GM19324 (cell line): ENCODE measurements around the gene PLXNA4.

Experiments
- ATAC-seq: cut with Tn5 transposase; IDR thresholded peaks from one replicate; pipeline ENCODE4 v1.9.1; 2021; ENCODE audit warnings: mild to moderate bottlenecking, moderate library complexity; ENCODE audit not compliant: unreplicated experiment, low FRiP score

The PLXNA4 gene

DNA sequence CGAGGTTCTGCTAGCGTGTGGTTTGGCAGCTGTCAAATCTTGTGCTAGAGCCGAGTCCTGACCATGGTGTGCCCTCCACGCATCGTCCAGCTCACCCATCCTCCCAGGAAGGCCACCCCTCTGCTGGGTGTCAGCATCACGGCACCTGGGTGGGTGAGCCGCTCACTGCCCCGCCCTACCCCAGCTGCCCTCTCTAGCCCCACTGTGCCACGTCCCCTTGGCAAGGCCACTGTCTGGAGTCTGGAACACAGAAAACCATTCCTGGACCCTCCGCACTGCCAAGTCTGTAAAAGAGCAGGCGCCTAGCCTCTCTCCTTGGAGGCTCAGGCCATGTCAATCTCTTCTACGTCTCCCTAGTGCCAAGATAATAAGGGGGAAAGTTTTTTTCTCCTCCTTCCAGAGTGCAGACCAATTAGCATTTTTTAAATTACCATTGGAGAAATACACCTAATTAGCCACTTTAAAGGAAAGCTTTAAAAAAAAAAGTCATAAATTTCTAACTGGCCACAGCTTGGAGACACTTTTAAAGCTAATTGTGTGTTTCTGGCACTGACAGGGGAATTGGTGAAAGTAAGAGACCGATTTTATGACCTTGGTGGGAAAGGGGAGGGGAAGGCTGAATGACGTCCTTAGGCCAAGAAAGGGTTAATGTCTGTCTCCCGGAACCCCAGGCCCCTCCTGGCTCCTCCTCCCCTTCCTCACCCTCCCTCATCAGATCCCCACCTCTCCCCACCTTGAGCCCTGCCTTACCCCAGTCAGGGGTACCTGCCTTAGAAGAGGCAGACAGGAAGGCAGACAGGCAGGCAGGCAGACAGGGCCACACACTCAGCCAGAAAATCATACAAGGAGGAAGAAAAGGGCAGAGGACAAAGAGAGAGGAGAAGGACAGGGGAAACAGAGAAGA, 151.2 kb downstream of the PLXNA4 start:
- no peak for ATAC-seq

DNA sequence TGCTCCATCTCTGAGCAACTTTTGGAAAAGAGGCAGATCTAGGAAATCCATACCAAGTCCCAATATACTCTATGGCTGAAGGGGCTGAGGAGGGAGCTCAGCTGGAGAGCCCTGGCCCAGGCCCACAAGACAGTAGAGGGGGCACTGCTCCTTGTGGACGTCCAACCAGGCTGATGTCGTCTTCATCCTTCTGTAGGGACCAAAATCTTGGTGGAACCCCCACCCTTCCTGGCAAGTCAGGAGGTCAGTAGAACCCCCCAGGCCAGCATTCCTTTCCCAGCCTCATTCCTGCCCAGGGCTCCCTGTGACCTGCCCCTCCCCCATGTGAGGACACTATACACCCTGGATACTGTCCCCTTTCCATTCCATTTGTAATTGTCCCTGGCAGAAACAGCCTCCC, 152.0 kb downstream of the PLXNA4 start:
- ATAC-seq: no peak

- ATAC-seq: no peak
Measured at GRCh38 chr7:132423594-132424200, 152.6 kb downstream of the PLXNA4 start.

- ATAC-seq: no peak
Measured at GRCh38 chr7:132422502-132423111, 153.7 kb downstream of the PLXNA4 start.

DNA sequence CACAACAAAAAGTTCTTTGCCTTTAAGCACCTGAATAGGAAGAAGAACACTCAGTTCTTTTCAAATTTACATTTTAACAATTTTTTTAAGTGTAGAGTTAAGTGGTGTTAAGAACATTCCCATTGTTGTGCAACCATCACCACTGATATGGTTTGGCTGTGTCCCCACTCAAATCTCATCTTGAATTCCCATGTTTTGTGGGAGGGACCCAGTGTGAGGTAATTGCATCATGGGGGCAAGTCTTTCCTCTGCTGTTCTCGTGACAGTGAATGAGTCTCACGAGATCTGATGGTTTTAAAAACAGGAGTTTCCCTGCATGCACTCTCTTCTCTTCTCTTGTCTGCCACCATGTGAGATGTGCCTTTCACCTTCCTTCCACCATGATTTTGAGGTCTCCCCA, 155.7 kb downstream of the PLXNA4 start:
- no peak for ATAC-seq

GRCh38 chr7:132419542-132419941, 156.7 kb downstream of the PLXNA4 start:
- no peak for ATAC-seq

- ATAC-seq: no peak
Measured at GRCh38 chr7:132418840-132419239, 157.4 kb downstream of the PLXNA4 start.

- ATAC-seq: no peak
Measured at GRCh38 chr7:132417103-132417906, 159.0 kb downstream of the PLXNA4 start.

- no peak for ATAC-seq
Measured at GRCh38 chr7:132416395-132416794, 159.9 kb downstream of the PLXNA4 start.

DNA sequence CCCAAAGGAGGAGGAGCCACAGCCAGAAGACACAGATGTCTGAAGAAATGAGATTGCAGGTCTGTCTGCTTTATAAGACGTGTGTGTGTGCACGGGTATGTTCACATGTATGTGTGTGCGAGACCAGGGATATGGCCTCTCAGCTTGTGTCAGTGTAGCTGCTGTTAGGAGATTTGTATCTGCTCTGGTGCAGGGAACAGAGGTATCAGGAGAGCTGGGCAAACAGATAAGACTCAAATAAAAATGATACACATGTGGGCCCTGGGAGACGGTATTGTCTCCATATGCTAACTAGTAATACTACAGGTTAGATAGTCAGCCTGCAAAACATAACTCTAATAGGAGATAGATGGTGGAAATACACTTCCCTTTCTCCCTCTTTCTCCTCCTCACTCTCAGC, 161.0 kb downstream of the PLXNA4 start:
- ATAC-seq: no peak

DNA sequence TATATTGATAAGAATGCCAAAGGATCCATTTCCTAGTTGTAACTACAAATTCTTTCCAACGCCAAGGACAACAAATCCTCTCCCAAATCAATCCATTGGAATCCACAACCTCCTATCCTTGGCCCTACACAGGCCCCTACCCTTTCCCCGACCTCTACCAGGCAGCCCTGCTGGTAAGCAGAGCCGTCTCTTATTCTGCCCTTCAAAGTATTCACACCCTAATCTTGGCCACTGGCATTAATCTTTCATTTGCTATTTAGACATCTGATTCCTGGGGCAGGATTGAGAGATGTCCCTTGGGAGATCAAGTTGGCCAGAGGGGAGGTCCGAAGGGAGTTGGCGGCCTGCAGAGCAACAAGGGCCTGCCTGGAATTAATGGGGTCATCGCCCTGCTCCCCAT, 161.4 kb downstream of the PLXNA4 start:
- ATAC-seq: no peak

DNA sequence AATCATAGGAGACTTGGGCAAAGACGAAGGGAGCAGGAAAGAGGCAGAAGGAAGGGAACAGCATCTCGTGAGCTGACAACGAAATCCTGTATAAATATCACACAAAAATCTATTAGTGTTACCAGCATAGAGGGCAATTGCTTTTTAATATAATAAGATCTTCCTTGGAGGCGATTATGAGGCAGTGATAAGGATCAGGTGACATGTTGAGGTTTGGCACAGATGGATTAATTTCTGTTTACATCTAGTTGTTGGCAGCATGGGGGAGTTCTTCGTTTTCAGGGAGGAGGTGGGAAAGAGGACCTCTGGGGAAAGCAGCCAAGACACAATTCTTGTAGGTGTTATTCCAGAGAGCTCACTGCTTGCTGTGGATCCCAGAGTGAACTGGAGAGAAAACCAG, 163.8 kb downstream of the PLXNA4 start:
- no peak for ATAC-seq

GRCh38 chr7:132410861-132411541, 165.3 kb downstream of the PLXNA4 start:
- ATAC-seq: no peak

- no peak for ATAC-seq
Measured at GRCh38 chr7:132410385-132410784, 165.9 kb downstream of the PLXNA4 start.

DNA sequence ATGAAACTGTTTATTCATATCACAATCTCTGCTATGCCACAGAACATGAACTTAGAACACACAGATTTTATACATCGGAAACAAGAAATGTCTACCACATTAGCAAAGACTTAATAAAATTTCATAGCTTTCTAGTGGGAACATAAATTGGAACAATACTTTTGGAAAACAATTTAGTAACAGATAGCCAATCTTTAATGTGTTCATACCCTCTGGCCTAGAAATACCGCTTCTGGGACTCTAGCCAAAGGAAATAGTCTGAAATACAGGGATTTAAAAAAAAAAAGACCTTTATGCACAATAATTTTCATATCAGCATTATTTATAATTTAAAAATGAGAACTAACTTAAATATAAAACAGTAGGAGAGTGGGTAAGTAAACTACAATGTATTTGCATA, 168.5 kb downstream of the PLXNA4 start:
- no peak for ATAC-seq

DNA sequence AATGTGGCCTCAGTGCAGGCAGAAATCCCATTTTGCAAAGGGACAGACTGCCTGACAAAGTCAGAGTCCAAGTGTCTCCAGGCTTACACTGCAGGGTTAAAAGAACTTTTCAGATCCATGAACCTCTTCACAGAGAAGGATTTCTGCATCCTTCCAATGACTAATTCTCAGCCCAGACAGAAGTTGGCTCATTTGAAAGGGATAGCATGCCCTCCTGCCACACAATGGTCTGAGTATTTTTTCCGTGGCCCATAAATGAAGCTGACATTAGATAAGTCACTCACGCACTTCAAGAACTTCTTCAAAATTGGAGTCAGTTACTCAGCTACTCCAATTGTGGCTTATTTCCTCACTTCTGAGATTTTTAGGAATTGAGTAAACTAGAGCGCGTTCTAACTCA, 170.2 kb downstream of the PLXNA4 start:
- ATAC-seq: no peak

DNA sequence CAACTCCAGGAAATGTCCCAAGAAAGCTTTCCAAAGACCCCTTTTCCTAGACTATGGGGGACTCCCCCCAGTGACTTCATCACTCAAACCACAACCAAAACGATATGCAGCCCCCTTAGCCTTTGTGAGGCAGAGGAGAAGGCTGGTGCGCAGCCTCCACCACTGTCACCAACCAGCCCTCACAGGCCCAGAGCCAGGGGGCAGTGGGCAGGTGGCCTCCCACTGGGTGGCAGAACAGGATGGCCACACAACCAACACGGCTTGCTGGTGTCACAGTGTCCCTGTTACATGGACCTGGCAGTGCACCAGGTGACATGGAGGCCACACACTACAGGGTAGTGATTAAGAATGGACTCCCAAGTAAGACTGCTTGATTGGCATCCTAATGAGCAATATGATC, 172.0 kb downstream of the PLXNA4 start:
- no peak for ATAC-seq

GRCh38 chr7:132403465-132404110, 172.7 kb downstream of the PLXNA4 start:
- ATAC-seq: no peak

DNA sequence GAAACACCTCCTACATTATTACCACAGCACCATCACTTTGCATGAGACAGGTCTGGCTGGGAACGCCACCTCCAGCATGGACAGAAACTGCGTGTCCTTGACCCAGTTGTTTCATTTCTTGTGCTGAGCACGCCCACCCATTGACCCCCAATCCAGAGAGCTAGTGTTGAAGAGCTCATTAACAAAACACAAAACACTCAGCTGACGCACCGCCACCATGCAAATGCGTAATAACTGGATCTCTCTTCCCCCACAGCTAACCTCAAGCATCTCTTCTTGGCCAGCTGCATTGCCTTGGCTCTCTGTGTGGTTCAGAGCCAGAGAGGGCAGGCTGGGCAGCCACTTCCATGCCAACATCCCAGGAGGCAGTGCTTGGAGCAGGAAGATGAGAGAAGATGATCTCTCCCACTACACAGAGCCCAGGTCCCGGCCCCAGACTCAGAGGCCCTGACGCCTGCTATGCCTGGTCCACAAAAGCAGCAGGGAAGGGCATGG, 173.5 kb downstream of the PLXNA4 start:
- ATAC-seq: no peak

GRCh38 chr7:132402096-132402495, 174.2 kb downstream of the PLXNA4 start:
- ATAC-seq: no peak
